LHCN-M2 (cell line): ENCODE data around the gene TBATA. TPM values are rescaled to one million over a fixed set of nuclear protein-coding genes. Genes with fewer than 3 reads are reported as not detected.

Source experiments
- DNase-seq: peaks from one replicate; pipeline ENCODE4 v3.0.0-alpha.2; 2012; ENCODE audit warnings: low read depth
- total RNA-seq: library from RNA; depleted of rRNA; stranded (reverse); fragments of >200 nt; gene quantifications from 2 replicates; pipeline ENCODE4 v1.2.3, GENCODE V29; 2014

Gene TBATA
- total RNA-seq, 1 experiment from 2014 or later = not detected

- DNase-seq = no peak
These were observed 23.9 kb upstream of the TBATA start for GRCh38 chr10:70809011-70809611.

GRCh38 chr10:70807556-70807955 lies 22.4 kb upstream of the TBATA start:
- no peak for DNase-seq

DNA sequence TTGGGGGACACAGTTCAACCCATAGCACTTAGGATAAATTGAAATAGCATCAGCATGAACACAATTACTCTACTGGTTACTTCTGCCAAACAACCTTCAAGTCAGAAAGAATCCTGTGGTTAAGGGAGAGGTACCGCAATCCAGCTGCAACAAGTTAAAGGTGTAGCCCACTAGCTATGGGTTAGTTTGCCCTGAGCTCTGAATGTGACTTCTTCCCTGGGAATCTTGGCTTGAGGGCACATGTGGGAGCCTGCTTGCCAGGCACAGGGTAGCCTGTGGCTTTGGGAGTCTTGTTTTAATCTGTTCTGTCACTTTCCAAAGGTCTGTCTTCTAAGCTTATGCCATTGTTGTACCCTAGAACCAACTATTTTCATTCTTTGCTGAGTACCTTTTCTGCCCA lies 21.7 kb upstream of the TBATA start:
- DNase-seq = no peak

DNA sequence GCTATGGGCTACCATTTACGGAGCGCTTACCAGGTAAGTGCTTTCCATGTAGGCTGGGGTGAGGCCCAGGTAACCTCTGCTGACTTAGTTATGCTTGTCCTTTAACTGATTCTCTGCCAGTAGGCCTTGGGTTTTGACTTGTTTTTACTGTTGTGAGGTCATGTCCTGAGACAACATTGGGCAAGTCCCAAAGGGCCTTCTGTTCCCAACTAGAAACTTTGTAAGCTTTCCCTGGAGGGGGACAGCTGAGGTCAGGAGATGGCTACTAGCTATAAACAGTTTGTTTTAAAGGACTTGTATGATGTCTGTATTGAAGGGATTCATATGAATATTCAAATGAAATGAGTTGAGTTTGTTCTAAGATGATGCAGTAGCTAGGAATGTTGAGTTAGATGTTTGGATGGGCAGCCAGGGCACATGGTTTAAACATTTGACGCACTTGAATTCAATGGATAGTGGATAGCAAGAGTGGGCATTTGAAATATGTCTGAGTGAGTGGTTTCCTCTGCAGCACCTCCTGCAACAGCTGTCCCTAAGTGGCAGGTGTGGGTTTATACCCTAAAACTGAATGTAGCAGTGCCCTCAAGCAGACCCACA lies 20.5 kb upstream of the TBATA start:
- DNase-seq = peak; percentile 27

DNA sequence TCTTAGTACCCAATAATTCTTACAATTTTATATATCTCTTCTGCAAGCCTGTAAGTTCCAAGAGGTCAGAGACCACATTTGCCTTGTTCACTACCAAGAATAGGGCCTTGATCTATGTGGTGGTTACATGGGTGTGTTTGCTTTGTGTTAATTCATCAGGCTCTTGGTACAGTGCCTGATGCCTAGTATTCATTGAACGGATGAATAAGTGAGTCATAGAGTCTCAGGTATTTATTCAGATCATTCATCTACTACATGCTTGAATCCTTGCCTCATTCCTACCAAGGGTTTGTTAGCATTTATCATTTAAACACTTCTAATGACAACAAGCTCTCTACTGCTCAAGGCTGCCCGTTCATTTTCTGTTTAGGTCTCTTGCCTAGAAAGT lies 19.2 kb upstream of the TBATA start:
- no peak for DNase-seq

DNA sequence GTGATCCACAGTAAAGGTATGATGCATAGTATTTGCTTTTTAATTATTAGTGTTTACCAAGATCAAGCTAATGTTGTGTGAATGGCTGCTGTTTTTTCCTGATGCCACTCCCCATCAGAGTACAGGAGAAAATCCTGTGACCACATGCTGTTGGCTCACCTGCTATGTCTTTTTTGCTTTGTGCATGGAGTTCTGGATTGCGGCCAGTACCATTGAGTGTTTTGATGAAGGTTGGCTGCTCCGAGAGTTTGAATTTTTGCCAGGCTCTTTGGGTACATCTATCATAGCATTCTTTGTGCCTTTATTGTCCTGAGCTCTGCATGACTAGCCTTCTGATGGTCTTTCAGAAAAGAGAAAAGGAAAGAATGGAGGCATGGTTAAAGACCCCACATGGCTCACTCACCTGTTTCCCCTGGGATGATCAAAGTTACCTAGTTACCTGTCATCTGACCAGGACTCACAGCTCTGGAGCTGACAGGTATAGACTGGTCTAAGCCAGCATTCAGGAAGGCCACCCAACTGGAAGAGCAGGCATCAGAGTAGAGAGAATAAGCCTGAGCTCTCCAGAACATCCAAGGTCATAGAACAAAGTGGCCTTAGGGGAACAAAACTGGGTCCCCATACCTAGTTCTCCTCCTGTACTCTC lies 18.7 kb upstream of the TBATA start:
- DNase-seq = no peak

DNA sequence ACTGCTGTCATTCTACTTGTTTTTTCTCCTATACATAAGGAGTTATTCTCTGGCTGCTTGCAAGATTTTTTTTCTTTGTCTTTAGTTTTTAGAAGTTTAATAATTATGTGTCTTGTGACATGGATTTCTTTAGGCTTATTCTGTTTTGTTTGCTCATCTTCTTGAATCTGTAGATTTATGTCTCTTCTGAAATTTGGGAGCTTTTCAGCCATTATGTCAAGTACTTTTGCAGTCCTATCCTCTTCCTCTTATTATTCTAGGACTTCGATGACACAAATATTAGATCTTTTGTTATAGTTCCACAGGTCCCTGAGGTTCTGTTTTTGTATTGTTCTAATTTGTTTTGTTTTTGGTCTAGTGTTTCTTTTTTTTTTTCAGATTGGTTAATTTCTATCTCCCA lies 16.7 kb upstream of the TBATA start:
- DNase-seq = no peak

GRCh38 chr10:70799124-70799523 lies 13.9 kb upstream of the TBATA start:
- no peak for DNase-seq

GRCh38 chr10:70797840-70798239 lies 12.7 kb upstream of the TBATA start:
- no peak for DNase-seq

- DNase-seq = no peak
These were observed 10.4 kb upstream of the TBATA start for GRCh38 chr10:70795613-70796012.

DNA sequence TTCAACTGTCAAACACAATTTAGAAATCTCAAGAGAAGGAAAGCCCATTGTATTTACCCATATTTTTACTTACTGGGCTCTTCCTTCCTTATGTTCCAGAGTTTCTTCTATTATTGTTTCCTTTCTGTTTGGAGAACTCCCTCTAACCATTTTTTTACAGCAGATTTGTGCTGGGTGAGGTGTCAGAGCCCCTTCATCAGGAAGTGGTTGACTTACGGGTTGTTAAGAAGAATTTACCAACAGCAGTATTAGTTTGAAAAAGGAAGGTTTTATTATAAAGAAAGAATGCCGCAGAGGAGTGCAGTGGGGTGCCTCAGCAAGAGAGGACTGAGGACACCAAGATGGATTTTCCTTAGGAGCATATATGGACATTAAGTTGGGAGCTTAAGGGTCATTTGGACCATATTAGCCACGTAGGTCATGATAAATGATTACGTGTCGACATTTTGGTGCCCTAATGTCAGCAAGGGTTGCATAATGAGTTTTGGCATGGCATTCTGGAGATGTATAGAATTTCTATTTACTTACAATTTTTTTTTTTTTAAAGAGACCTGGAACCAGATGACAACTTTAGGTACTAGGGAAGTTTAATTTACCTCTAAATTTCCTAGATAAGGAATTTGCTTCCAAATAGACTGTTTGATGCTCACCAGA lies 6.3 kb upstream of the TBATA start:
- no peak for DNase-seq

DNA sequence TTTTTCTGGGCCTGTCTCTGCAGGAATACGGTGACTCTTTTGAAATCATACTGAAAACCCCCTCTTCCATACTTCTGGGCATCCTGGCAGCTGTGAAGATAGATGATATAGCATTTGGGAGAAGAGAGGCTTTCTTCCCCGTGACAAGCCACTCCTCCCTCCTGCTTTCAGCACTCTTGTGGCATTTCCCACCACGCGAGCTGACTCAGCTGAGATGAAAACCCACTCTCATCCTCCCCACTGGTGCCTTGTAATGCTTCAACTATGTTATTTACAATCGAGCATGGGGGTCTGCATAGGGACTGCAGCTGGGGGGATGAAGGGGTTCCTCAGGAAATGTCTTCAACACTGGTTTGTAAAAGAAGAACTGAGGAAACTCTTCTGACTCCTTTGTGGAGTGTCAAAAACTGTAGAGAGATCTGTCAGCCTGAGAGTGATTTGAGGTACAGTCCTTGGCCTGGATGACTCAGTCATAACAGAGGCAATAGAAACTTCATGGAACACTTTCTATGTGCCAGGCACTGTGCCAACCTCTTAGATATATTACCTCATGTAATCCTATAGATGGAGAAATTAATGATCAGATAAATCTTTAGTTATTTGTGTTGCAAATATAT lies 1.7 kb upstream of the TBATA start:
- peak; percentile 67 for DNase-seq

- no peak for DNase-seq
These were observed 706 bp downstream of the TBATA start for GRCh38 chr10:70784471-70784870.

GRCh38 chr10:70784016-70784415 lies 1.2 kb downstream of the TBATA start:
- DNase-seq = no peak

DNA sequence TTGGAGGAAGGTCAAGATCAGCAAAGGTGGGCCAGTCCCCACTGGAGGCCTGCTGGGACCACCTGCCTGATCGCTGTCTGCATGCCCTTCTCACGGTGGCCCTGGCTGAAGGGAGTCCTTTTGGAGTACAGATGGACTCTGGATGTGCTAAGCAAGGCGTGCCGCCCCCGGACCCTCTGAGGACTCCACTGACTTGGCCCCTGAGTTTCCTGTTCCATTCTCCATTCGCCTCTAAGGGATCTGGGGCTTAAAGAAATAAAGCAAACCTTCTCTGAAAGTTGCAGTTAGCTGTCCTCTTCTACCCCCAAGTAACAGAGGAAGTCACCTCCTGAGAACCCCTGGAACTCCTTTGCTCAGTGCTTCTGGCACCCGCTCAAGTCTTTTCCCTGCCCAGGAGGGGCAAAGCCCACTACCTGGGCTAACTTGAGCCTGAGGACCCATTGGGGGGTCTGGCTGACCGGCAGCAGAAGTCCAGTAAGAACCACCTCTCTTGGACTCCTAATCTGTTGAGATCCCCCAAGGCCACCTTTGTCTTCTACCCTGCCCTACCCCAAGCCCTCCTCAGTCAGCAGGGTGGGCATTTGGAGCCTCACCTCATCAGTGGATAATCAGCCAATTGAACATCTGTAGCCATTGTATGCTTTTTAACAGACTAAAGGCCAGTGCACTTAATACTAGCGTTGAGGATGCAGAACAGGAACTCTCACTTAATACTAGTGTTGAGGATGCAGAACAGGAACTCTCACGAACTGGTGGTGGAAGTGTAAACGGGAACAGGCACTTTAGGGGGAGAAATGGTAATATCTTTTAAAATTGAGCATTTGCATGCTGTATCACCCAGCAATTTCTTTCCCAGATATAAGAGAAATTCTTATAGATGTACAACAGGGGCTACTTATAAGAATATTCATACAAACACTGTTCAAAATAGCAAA lies 2.2 kb downstream of the TBATA start:
- no peak for DNase-seq

- no peak for DNase-seq
These were observed 3.0 kb downstream of the TBATA start for GRCh38 chr10:70782086-70782745.

GRCh38 chr10:70781461-70782051 lies 3.6 kb downstream of the TBATA start:
- DNase-seq = no peak

DNA sequence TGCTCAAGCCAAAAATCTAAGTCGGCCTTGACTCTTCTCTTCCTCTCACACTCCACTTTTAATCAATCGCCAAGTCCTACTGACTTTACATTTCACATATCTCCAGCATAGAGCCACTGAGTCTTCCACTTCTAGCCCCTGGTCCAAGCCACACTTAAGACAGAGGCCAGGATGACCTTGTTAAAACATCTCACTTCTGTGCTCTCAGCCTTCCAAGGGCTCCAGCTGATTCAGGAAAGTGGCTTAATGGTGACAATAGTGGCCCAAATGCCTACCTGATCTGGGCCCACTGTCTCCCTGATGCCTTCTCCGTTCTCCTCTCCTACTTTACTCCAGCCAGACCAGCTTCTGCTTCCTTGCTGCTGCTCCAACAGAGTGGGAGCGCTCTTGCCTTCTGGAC lies 4.4 kb downstream of the TBATA start:
- DNase-seq = no peak

GRCh38 chr10:70780370-70780760 lies 4.8 kb downstream of the TBATA start:
- DNase-seq = no peak
